GM12872 (cell line): ENCODE measurements around the gene MYO1E.

Source experiments
- CTCF ChIP-seq: IDR thresholded peaks from 3 replicates; pipeline ENCODE4 v1.5.1; 2011; ENCODE audit warnings: low read depth, mild to moderate bottlenecking, low read length, moderate library complexity; ENCODE audit not compliant: insufficient read depth

MYO1E gene

GRCh38 chr15:59327942-59328341, 44.7 kb downstream of the MYO1E start:
- no peak for TF ChIP-seq CTCF

- no peak for TF ChIP-seq CTCF
Observed at GRCh38 chr15:59326856-59327255, 45.8 kb downstream of the MYO1E start.

- no peak for TF ChIP-seq CTCF
Observed at GRCh38 chr15:59322056-59322759, 50.5 kb downstream of the MYO1E start.

GRCh38 chr15:59321000-59321689, 51.5 kb downstream of the MYO1E start:
- TF ChIP-seq CTCF, result no peak

- TF ChIP-seq CTCF, result no peak
Observed at GRCh38 chr15:59317211-59317610, 55.5 kb downstream of the MYO1E start.

GRCh38 chr15:59315914-59316451, 56.7 kb downstream of the MYO1E start:
- TF ChIP-seq CTCF, result no peak

- TF ChIP-seq CTCF, result no peak; the same call in 2 of the 3 replicates
Observed at GRCh38 chr15:59313641-59314332, 58.9 kb downstream of the MYO1E start.
